ENCODE measurements around the gene ENGASE.
"Not testable (repeated sequence)": the region's sequence is repeated elsewhere in the genome, so short reads cannot be mapped to it uniquely, and the experiment has no call there.

Gene ENGASE

DNA sequence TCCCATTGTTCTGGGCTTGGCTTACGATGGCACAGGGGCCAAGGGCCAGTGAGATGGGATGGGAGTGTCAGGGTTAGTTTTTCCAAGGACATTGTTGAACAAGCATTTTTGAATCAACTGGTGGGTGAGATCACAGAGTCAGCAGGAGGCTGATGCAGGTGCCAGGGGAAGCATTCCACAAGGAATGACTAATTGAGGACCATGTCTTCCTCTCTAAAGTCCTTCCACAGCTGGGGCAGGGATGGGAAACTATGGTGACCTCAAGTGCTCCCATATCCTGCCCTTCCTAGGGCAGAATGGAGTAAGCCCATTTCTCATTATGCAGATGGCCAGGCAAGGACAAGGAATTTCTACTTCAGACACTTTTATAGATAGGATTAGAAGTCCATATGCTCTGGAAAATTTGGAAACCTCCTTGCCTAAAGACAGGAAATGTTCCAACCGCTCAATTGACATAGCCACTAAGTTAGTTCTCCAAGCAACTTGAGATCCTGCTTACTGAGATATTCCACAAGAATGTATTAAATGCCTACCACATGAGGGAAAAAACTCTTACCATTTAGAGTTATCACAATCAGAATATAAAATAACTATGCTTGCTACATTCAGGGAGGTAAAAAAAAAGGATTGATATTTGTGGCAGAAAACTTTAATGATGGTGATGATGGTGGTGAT lies 21.2 kb upstream of the ENGASE start:
- DNase-seq: no peak

DNA sequence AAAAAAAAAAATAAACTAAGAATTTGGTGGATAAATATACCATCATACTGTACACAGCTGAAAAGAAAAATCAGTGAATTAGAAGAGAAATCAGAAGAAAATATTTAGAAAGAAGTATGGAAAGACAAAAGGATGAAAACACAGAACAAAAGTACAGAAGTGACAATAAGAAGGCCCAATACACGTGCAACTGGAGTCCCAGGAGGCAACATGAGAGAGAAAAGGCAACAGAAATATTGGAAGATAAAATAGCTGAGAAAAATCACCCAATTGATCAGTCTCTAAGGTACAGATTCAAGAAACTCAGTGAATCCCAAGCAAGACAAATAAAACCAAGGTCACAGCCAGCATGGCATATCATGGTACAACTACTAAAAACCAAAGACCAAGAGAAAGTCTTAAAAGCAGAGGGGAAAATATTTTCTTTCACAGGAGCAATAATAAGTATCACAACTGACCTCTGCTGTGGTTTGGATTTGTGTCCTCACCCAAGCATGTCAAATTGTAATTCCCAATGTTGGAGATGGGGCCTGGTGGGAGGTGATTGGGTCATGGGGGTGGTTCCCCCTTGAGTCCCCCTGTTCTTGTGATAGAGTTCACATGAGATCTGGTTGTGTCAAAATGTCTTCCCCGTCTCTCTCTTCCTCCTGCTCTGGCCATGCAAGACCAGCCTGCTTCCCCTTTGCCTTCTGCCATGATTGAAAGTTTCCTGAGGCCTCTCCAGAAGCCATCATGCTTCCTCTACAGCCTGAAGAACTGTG lies 20.2 kb upstream of the ENGASE start:
- no peak for DNase-seq

DNA sequence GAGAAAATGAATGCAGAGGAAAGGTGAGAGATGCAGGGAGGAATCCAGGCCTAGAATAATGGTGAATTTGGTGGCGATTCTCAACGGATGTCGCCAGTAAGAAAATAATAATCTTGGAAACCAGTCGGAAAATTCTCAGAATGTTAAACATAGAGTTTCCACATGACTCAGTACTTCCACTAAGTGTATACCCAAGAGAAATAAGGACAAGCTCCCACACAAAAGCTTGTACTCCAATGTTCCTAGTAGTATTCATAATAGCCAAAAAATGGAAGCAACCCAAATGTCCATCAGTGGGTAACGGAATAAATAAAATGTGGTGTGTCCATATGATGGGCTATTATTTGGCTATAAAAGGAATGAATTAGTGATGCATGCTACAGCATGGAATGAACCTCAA lies 19.4 kb upstream of the ENGASE start:
- no peak for DNase-seq

DNA sequence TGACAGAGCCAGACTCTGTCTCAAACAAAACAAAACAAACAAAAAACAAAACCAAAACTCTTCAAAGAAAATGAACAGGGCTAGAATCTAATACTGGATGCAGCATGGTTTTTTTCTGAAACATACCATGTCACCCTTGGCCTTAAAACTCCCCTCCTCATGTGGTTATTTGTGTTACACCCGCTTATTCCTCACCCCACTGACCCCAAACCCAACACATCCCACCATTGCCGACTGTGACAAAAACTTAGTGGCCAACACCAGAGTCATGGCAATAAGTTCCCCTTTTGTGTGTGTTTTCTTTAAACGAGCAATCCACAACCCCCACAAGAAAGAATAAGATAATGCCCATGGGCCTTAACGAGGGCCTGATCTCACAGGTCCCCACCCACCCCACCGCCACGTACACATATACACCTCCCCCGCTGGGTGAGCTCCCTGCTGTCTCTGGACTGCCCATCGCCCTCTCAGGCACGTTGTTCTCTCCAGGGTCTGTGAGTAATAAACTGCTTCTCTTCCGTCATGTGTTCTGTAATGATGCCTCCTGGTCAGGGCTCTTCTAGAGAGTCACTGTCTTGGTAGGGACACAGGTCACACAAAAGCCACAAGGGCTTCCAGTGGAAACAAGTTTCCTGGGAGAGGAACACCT lies 16.8 kb upstream of the ENGASE start:
- DNase-seq: no peak

DNA sequence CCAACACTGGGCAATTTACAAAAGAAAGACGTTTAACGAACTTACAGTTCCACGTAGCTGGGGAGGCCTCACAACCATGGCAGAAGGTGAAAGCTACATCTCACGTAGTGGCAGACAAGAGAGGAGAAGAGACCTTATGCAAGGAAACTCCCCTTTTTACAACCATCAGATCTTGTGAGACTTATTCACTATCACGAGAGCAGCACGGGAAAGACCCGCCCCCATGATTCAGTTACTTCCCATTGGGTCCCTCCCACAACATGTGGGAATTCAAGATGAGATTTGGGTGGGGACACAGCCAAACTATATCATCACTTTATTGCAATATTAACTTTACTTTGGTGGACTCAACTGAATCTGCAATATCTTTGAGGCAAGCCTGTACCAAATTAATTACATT lies 11.9 kb upstream of the ENGASE start:
- no peak for DNase-seq

DNA sequence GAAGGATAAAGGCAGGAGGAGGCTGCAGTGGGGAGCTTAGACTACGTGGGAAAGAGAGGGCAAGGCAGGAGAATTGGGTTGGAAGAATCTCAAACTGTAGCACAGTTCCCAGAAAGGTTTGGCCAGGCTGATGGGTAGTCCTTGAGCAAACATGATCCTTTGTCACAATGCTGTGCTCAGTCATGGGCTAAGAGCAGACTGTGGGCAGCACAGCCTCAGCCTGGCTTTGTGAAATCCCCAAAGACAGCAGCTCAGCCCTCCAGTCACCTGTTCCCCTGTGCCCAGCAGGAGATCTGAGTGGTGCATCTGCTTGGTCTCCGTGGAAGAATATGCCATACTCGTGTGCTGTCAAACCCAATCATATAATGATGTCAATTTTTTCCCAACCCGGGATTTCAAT lies 10.6 kb upstream of the ENGASE start:
- no peak for DNase-seq

DNA sequence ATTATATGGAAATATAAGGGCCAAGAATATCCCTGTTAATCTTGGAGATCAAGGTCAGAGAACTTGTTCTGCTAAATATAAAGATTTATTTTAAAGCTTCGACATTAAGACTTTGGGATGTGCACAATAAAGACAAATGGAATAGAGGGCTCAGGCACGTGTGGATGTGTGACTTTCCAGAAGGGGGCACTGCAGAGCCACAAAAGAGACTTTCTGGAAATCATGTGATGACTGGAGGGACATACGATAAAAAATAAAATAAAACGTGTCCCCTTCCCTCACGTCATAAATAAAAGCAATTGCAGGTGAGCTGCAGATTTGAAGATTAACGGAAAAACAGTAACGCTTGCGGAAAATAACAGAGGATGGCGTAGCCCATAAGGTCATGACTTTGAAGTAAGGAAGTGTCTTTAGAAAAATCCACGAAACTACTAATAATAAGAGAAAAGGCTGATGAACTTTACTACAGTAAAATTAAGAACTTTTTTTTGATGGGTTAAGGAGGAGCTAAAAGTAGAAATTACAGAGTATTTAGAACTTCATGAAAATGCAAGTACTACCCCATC lies 9.4 kb upstream of the ENGASE start:
- DNase-seq: peak; percentile 11

DNA sequence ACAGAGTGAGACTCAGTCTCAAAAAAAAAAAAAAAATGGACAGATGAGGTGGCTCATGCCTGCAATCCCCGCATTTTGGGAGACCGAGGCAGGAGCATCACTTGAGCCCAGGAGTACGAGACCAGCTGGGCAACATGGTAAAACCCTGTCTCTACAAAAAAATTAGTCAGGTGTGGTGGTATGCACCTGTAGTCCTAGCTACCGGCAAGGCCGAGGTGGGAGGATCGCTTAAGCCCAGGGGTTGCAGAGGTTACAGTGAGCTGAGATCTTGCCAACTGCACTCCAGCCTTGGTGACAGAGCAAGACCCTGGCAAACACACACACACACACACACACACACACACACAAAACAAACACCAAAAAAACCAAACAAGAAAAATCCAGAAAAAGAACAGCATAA lies 7.7 kb upstream of the ENGASE start:
- no peak for DNase-seq

DNA sequence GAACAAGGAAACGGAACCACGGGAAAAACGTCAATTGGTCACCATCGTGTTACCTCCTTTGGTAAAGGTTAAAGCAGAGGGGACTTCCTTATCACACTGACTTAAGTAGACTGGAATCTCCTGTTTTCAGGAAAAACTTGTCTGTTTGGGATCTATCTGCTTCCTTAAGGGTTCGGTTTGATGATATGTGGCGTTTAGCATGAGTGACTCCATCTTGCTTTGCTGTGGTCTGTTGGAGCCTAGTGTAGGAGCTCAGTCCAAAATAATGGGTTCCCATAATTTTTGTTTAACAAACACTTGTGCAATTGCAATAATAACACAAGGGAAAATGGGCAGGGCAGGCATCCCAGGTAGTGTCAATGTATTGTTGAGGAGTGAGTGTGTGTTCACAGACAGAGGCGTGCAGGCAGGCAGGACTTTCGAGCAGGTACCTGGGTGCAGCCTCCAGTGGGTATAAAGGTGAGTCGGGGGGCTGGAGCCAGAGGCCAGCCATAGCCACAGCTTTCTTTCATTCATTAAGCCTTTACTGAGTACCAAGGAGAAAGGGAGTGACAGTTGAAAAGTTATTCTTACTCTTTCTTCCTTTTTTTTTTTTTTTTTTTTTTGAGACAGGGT lies 4.3 kb upstream of the ENGASE start:
- no peak for DNase-seq

DNA sequence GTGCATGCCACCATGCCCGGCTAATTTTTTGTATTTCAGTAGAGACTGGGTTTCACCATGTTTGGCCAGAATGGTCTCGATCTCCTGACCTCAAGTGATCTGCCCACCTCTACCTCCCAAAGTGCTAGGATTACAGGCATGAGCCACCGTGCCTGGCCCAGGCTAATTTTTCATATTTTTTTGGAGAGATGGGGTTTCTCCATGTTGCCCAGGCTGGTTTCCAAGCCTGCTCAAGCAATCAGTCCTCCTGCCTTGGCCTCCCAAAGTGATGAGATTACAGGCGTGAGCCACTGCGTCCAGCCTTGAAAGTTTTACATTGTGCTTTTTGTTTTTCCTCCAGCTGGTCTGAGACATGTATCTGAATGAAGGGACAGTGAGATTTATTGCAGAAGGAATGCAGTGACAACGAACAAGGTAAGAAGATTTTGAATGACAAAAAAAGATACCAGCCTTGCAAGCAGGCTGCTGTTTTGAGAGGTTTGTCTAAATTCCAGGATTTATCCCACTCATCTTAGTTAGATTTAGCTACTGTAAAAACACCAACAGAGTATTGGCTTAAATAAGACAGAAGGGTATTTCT lies 3.4 kb upstream of the ENGASE start:
- DNase-seq: no peak

DNA sequence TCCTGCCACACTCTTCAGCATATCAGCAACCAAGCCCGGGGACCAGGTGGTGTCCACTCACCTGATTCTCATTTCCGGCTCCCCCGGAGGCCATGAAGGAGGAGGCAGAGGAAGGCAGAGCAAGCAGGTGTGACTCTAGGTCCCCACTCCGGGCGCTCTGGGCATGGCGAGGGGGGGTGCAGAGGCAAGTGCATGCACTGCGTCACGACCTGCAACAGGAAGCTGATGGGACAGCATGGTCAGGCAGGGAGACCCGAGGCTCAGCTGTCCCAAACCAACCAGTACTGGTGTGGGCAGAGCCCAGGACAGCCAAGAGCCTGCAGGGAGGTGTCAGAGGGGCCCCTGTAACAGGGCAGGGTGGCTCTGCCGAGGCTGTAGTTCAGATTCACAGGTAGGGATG lies 2.1 kb upstream of the ENGASE start:
- no peak for DNase-seq

DNA sequence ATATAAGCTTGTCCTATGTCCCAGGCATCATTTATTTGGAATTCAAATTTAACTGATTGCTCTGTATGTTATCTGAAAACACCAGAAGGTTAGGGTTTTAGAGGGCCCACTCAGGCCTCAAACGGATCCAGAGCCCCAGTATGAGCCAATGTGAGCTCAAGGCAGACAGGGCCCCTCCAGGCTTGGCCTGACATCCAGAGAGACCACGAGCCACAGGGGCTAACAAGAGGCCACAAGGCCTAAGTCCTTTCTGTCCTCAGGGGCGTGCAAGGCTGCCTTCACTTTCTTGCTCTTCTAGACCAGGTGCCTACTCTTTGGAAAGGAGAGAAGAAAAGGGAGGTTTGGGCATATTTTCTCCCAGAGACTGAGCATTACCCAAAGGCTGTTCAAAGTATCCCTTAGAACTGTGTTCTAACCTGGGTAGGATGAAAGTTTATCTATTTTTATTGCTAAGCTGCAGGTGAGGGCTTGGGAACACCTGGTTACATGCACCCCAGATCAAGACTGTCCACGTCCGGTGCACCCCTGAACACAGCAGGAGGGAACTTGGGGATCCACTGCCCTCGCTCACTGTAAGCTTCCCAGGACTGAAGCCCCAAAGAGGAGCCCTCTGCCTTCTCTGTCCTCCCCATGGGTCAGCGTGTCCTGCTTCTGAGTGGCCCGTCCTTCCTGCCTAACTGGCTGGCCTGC lies 1.5 kb upstream of the ENGASE start:
- DNase-seq: no peak

DNA sequence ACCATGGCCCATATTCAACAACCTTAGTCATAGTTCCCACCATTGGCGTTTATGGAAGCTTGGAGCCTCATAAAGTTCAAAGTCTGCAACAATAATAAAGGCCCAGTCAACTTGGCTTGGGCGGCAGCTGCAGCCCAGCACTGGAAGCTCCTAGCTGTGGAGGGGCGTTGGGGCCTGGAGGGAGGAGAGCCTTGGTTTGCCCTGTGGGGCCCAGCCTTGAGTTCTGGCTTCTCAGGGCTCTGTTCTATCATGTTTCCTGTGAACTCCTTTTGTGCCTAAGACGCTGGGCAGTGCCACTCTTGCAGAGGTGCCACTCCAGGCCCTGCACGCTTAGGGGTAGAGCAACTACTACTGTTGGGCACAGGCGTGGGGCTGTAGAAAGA lies 927 bp upstream of the ENGASE start:
- DNase-seq: no peak

DNA sequence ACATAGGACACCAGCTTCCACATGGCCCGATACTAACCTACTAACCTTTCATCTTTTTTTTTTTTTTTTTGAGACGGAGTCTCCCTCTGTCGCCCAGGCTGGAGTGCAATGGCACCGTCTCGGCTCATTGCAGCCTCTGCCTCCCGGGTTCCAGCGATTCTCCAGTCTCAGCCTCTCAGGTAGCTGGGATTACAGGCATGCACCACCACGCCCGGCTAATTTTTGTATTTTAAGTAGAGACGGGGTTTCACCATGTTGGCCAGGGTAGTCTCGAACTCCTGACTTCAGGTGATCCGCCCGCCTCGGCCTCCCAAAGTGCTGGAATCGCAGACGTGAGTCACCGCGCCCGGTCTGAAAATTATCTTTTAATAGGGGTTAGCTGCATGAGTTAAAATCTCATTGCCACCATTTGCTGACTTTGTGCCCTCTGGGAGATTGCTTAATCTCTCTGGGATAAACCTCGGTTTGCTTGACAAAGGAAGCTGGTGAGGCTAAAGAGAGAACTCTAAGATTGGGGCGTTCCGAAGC lies 439 bp upstream of the ENGASE start:
- DNase-seq: not testable (repeated sequence)

DNA sequence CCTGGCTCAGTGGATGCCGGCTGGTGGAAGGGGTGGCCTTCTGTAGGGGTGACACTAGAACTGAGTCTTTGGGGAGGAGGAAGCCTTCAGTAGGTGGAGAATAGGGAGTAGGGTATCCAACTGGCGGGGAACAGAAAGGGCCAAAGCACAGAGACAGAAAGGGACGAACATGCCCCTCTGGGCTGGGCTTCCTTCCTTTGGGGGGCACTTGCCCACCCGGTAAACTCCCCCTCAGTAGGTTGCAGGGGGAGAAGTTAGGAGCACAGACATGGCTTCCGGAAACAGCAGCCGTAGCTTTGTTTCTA lies 774 bp downstream of the ENGASE start:
- no peak for DNase-seq

DNA sequence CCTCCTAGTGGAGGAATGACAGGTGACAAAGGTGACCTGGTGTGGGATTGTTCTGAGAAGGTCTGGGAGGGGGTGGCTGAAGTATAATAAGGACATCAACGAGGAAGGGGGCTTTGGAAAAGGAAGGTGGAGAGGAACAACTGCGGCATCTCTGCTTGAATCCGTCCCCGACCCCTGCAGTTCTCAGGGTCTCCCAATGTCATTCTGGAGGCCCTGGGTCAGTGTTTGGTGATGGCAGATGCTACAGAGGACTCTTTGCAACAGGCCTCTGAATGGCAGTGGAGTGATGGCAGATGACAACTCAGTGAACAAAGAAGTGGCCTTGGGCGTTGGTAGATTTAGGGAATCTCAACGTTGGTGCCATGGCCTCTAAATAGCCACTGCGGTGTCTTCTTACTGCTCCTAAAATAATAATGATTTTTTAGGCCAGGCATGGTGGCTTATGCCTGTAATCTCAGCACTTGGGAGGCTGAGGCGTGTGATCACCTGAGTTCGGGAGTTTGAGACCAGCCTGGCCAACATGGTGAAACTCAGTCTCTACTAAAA lies 1.3 kb downstream of the ENGASE start:
- no peak for DNase-seq

DNA sequence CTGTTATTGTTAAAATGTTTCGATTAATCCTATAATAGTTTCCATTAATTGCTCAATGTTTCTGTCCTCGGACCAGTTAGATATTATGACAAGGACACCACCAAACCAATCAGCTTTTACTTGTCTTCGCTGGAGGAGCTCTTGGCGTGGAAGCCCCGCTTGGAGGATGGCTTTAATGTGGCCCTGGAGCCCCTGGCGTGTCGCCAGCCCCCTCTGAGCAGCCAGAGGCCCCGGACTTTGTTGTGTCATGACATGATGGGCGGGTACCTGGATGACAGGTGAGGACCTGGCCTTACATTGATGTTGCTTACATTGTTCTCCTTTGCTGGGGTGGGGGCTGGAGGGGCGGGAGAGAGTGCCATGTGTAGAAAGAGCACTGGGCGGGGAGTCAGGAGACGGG lies 3.0 kb downstream of the ENGASE start:
- DNase-seq: no peak

DNA sequence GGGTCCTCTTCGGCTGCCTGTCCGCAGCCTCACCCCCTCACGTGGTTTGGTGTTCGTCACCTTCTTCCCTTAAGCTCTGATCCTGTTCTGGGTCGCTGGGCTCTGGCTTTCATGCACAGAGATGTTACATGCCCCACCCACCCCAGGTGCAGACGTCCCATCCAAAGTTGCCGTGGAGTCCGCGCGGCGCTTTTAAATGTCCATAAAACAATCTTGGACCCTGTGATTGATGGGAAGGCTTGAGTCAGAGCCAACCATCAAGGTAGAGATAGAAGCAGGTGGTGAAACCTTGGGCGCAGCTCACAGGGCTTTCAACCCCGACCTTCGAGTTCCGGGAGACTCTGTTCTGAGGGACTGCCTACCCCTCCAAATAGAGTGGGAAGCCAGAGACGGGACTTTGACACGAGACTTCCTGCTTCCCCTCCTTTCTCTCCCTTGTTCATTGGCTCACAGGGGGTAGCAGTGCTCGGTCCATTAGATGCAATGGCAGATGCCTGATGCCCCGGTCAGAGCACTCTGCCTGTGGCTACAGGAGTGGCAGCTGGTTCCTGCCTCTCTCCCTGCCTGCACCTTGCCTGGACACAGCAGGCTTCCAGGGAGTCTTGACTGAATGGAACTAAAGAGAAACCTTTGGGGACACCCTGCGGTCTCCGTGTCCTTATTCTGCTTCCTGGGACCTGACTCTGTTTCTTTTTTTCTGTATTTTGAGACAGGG lies 4.0 kb downstream of the ENGASE start:
- DNase-seq: no peak

DNA sequence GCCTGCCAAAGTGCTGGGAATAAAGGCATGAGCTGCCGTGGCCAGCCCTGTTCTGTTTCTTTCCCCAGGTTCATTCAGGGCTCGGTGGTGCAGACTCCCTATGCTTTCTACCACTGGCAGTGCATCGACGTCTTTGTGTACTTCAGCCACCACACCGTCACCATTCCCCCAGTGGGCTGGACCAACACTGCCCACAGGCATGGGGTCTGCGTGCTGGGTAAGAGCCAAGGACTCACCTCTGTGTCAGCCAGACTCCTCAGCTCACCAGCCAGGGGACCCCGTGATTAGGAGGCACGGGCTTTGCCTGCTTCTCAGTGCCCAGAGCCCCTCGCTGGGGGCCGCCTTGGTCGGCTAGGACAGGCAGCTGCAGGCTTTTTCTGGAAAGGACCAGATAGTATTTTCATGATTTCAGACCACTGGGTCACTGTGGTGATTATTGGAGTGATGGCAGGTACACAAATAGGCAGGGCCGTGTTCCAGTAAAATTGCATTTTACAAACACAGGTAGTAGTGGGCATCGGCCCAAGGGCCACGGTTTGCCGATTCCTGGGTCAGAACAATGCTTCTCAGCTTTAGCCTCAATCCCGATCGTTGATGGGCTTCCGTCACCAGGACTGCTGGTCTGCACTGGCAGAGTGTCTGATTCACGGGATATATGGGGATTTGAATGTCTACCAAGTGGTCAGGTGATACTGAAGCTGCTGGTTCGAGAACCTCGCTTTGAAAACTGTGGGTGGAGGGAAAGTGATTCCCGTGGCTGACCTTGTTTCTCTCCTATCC lies 5.0 kb downstream of the ENGASE start:
- DNase-seq: no peak

DNA sequence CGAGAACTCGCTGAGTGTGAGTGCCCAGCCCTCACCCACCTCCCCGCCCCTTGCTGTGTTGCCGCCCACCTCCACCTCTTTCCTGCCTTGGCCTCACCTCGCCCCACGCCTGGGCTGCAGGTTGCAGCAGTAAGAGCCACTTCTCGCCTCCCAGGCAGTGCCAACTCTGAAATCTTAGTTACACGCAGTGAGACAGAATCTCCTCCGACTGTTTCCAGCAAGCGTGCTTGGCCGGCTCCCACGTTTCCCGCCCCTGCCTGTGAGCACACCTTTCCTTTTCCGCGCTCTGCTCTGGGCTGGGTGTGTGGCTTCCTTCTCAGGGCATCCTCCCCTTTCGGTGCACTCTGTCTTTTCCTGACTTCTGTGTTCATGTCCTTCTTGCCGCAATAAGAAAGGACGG lies 5.7 kb downstream of the ENGASE start:
- no peak for DNase-seq
